PC-3 (cell line): Measurements from ENCODE around the gene MED13L.

Experiments
- CTCF ChIP-seq: fragments of 300-600 bp; sonication (generic); conservative IDR thresholded peaks from 2 replicates; pipeline ENCODE4 v1.5.1; 2017; ENCODE audit warnings: antibody characterized with exemption, low read depth, mild to moderate bottlenecking, low read length
- EZH2phosphoT487 ChIP-seq: fragments of 300-600 bp; sonication (generic); IDR thresholded peaks from 2 replicates; pipeline ENCODE4 v1.6.1; 2018; ENCODE audit warnings: mild to moderate bottlenecking, antibody characterized with exemption, low read length, borderline replicate concordance

GRCh38 chr12:116287842-116288301, 10.4 kb upstream of the MED13L start:
- TF ChIP-seq CTCF: no peak
- TF ChIP-seq EZH2phosphoT487: no peak
